ENCODE results near the gene HIRIP3. TPM values are rescaled to one million over a fixed set of nuclear protein-coding genes. Genes with fewer than 3 reads are reported as not detected.

The HIRIP3 gene
- total RNA-seq, 2 donors from 2014 or later = 10.8 to 22.4 TPM

DNA sequence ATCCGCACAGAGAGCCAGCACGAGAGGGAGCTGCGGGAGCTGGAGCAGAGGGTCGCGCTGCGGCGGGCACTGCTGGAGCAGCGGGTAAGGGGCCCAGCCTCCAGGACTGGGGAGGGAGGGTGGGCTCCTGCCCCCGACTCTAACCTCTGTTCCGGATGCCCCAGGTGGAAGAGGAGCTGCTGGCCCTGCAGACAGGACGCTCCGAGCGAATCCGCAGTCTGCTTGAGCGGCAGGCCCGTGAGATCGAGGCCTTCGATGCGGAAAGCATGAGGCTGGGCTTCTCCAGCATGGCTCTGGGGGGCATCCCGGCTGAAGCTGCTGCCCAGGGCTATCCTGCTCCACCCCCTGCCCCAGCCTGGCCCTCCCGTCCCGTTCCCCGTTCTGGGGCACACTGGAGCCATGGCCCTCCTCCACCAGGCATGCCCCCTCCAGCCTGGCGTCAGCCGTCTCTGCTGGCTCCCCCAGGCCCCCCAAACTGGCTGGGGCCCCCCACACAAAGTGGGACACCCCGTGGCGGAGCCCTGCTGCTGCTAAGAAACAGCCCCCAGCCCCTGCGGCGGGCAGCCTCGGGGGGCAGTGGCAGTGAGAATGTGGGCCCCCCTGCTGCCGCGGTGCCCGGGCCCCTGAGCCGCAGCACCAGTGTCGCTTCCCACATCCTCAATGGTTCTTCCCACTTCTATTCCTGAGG, 4.4 kb downstream of the HIRIP3 start:
- Histone ChIP-seq H3K4me1 (replicated peaks) (peaks cover 6% of the 10 kb centered on the region), H3K27ac (no peak overlapping the region), H3K9me3 (no peaks in the 10 kb centered on the region), H3K36me3 (peaks cover 12 to 25% of the 10 kb centered on the region in 2 donors), H3K4me3 (no peak overlapping the region), H3K27me3 (replicated peaks; ENCODE audit: insufficient read depth) (no peaks in the 10 kb centered on the region)
- TF ChIP-seq CTCF (IDR thresholded peaks at IDR 0.05) (no peak), POLR2A (IDR thresholded peaks at IDR 0.05) (no peak), POLR2AphosphoS5 (IDR thresholded peaks at IDR 0.05) (no peak)
- no peak for DNase-seq (ENCODE audit: low spot score)
- intact Hi-C loops (cut with DNase I) = loop anchor here (10.0 kb wide), 1 partner anchor 66 kb away; the partner anchor contains the start of gene KCTD13
- 93% methylated on average over 31 of the region's 35 CpGs for WGBS

- Histone ChIP-seq H3K4me1 (replicated peaks) (peaks cover 6% of the 10 kb centered on the region), H3K27me3 (replicated peaks; ENCODE audit: insufficient read depth) (no peaks in the 10 kb centered on the region), H3K9me3 (no peaks in the 10 kb centered on the region), H3K4me3 (no peak overlapping the region), H3K27ac (no peak overlapping the region), H3K36me3 (peaks cover 22 to 35% of the 10 kb centered on the region in 2 donors)
- no peak for DNase-seq (ENCODE audit: low spot score)
- intact Hi-C loops (cut with DNase I) = loop anchor here (10.0 kb wide), 1 partner anchor 65 kb away; the partner anchor contains the start of gene KCTD13
- WGBS = 69% methylated on average over 2 of the region's 2 CpGs
- TF ChIP-seq CTCF (IDR thresholded peaks at IDR 0.05) = no peak
- no peak for TF ChIP-seq POLR2AphosphoS5 (IDR thresholded peaks at IDR 0.05)
- TF ChIP-seq POLR2A (IDR thresholded peaks at IDR 0.05) = no peak
Measured at GRCh38 chr16:29990034-29990433, 5.4 kb downstream of the HIRIP3 start.

DNA sequence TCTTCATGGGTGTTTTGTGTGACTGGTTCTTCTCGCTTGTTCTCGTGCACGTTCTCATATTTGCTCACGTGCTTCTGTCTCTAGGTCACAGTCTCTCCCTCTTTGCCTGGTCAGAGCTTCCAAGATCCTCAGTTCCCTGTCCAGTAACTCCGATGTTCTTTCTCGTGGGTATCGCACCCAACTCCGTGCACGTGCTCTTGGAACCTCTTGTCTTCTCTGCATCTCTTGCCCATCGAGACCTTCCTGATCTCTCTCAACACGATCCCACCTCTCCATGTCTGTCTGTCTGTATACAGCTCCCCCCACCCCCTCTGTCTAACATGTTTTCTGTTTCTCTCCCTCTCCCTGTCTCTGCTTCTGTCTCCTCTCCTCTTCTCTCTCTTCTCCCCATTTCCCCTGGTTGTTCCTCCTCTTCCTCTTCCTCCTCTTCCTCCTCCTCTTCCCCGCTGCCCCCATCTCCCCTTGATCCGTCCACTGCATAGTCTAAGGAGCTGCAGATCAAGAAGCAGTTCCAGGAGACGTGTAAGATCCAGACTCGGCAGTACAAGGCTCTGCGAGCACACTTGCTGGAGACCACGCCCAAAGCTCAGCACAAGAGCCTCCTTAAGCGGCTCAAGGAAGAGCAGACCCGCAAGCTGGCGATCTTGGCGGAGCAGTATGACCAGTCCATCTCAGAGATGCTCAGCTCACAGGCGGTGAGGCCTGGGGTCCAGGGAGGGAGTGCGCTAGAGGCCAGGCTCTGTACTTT, 6.1 kb downstream of the HIRIP3 start:
- 84% methylated on average over 23 of the region's 23 CpGs for WGBS
- intact Hi-C loops (cut with DNase I) = no loop called here
- Histone ChIP-seq H3K4me1 (replicated peaks) (peaks cover under 1% of the 10 kb centered on the region), H3K27me3 (replicated peaks; ENCODE audit: insufficient read depth) (no peaks in the 10 kb centered on the region), H3K27ac (no peak overlapping the region), H3K36me3 (peaks cover 28 to 37% of the 10 kb centered on the region in 2 donors), H3K9me3 (no peaks in the 10 kb centered on the region), H3K4me3 (no peak overlapping the region)
- TF ChIP-seq POLR2AphosphoS5 (IDR thresholded peaks at IDR 0.05) (no peak), CTCF (IDR thresholded peaks at IDR 0.05) (no peak), POLR2A (IDR thresholded peaks at IDR 0.05) (no peak)
- DNase-seq (ENCODE audit: low spot score) = no peak

DNA sequence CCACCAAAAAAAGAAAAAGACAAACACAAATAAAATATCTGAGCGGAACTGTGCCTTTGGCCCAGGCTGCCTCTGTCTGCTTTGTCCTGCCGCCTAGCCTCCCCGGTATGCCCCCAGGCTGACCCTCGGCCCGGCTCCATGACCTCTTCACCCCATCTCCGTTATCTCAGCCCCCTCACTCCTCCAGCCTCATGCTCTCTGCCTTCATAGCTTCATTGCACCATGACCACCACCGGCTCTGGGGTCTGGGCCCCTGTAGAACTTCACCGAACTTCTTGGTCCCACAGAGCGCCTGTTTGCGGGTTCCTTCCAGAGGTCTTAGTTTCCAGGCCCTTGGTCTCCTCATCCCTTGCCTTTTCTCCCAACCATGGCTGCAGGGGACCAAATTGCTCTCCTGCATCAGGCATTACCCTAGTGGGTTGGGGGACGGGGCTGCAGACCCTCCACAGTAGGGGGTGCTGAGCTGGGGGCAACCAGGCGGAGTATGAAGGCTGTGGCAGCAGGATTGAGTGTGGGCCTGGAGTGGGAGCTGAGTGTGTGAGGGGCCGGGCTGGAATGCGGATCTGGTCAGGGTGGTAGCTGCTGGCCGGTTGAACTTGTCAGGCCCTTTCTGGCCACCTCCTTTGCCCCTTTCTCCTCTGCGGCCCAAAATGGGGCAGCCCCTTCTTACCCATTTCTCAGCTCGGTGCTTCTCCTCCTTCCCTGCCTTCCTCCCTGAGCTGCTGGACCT, 6.9 kb downstream of the HIRIP3 start:
- H3K36me3 ChIP-seq = peaks cover 34 to 39% of the 10 kb centered on the region in 2 donors

More for the DNA sequence above, 6.9 kb downstream of the HIRIP3 start:
- no peak for DNase-seq (ENCODE audit: low spot score)
- H3K4me1 ChIP-seq (replicated peaks) = no peaks in the 10 kb centered on the region
- H3K9me3 ChIP-seq = no peaks in the 10 kb centered on the region
- no peak for TF ChIP-seq POLR2A (IDR thresholded peaks at IDR 0.05)
- no peak for TF ChIP-seq CTCF (IDR thresholded peaks at IDR 0.05)
- TF ChIP-seq POLR2AphosphoS5 (IDR thresholded peaks at IDR 0.05) = no peak
- no peak overlapping the region for H3K4me3 ChIP-seq
- no peak overlapping the region for H3K27ac ChIP-seq
- WGBS = 89% methylated on average over 17 of the region's 17 CpGs
- intact Hi-C loops (cut with DNase I) = no loop called here
- no peaks in the 10 kb centered on the region for H3K27me3 ChIP-seq (replicated peaks; ENCODE audit: insufficient read depth)
